Ishikawa (cell line): Measurements from ENCODE around the gene AGER.
A peak's percentile ranks its signal among the peaks of the same experiment; 100 is the strongest.

Source experiments
- CEBPB ChIP-seq: IDR thresholded peaks from 2 replicates; pipeline ENCODE4 v1.6.1; 2012
- CREB1 ChIP-seq: IDR thresholded peaks from 2 replicates; pipeline ENCODE4 v1.6.1; 2012; ENCODE audit warnings: low read depth
- EGR1 ChIP-seq: IDR thresholded peaks from 2 replicates; pipeline ENCODE4 v1.6.1; 2012
- EP300 ChIP-seq: IDR thresholded peaks from 2 replicates; pipeline ENCODE4 v1.6.1; 2012; ENCODE audit warnings: borderline replicate concordance
- FOXM1 ChIP-seq: IDR thresholded peaks from 2 replicates; pipeline ENCODE4 v1.6.1; 2012; ENCODE audit warnings: low read depth, borderline replicate concordance
- NFIC ChIP-seq: IDR thresholded peaks from 2 replicates; pipeline ENCODE4 v1.6.1; 2012
- RAD21 ChIP-seq: IDR thresholded peaks from 2 replicates; pipeline ENCODE4 v1.6.1; 2012; ENCODE audit warnings: low read depth
- TAF1 ChIP-seq: IDR thresholded peaks from 2 replicates; pipeline ENCODE4 v1.6.1; 2012; ENCODE audit warnings: low read depth, mild to moderate bottlenecking
- TCF12 ChIP-seq: IDR thresholded peaks from 2 replicates; pipeline ENCODE4 v1.6.1; 2012; ENCODE audit warnings: low read depth
- TEAD4 ChIP-seq: IDR thresholded peaks from 2 replicates; pipeline ENCODE4 v1.6.1; 2012
- YY1 ChIP-seq: IDR thresholded peaks from 2 replicates; pipeline ENCODE4 v1.6.1; 2012; ENCODE audit warnings: low read depth
- ZBTB7A ChIP-seq: IDR thresholded peaks from 2 replicates; pipeline ENCODE4 v1.6.1; 2012; ENCODE audit warnings: low read depth
- TF ChIP-seq, protein P1 (sequence below): IDR thresholded peaks from 2 replicates; pipeline ENCODE4 v1.6.1; 2012; ENCODE audit warnings: low read depth, mild to moderate bottlenecking
- TF ChIP-seq, protein P2 (sequence below): IDR thresholded peaks from 2 replicates; pipeline ENCODE4 v1.6.1; 2012
- TF ChIP-seq, protein P3 (sequence below): IDR thresholded peaks from 2 replicates; pipeline ENCODE4 v1.6.1; 2012

AGER gene

DNA sequence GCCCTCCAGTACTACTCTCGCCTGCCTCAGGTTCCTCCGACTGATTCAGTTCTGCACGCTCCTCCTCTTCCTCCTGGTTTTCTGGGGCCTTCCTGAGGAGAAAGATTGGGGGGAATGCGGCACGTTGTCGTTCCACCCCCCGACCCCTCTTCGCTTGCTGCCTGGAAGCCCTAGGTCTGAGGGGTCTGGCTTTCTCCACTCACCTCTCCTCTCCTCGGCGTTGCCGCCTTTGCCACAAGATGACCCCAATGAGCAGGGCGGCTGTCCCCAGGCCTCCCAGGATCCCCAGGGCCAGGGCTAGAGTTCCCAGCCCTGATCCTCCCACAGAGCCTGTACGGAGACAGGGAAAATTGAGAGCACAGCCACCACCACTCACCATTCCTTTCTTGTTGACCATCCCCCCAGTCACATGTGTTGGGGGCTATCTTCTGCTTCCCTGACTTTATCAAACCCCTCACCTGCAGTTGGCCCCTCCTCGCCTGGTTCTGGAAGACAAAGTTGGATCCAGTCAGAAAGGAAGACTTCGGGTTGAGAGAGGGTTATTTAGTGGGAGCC lies 2.8 kb downstream of the AGER start:
- TF ChIP-seq TEAD4 (no peak), FOXM1 (no peak), YY1 (no peak), NFIC (no peak), RAD21 (no peak), CREB1 (no peak), EP300 (no peak), TCF12 (no peak), CEBPB (no peak), ZBTB7A (no peak), TAF1 (no peak), EGR1 (no peak)
- TF ChIP-seq, protein P1, sequence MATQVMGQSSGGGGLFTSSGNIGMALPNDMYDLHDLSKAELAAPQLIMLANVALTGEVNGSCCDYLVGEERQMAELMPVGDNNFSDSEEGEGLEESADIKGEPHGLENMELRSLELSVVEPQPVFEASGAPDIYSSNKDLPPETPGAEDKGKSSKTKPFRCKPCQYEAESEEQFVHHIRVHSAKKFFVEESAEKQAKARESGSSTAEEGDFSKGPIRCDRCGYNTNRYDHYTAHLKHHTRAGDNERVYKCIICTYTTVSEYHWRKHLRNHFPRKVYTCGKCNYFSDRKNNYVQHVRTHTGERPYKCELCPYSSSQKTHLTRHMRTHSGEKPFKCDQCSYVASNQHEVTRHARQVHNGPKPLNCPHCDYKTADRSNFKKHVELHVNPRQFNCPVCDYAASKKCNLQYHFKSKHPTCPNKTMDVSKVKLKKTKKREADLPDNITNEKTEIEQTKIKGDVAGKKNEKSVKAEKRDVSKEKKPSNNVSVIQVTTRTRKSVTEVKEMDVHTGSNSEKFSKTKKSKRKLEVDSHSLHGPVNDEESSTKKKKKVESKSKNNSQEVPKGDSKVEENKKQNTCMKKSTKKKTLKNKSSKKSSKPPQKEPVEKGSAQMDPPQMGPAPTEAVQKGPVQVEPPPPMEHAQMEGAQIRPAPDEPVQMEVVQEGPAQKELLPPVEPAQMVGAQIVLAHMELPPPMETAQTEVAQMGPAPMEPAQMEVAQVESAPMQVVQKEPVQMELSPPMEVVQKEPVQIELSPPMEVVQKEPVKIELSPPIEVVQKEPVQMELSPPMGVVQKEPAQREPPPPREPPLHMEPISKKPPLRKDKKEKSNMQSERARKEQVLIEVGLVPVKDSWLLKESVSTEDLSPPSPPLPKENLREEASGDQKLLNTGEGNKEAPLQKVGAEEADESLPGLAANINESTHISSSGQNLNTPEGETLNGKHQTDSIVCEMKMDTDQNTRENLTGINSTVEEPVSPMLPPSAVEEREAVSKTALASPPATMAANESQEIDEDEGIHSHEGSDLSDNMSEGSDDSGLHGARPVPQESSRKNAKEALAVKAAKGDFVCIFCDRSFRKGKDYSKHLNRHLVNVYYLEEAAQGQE = no peak
- TF ChIP-seq, protein P2, sequence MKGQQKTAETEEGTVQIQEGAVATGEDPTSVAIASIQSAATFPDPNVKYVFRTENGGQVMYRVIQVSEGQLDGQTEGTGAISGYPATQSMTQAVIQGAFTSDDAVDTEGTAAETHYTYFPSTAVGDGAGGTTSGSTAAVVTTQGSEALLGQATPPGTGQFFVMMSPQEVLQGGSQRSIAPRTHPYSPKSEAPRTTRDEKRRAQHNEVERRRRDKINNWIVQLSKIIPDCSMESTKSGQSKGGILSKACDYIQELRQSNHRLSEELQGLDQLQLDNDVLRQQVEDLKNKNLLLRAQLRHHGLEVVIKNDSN = no peak
- TF ChIP-seq, protein P3, sequence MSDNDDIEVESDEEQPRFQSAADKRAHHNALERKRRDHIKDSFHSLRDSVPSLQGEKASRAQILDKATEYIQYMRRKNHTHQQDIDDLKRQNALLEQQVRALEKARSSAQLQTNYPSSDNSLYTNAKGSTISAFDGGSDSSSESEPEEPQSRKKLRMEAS = no peak

DNA sequence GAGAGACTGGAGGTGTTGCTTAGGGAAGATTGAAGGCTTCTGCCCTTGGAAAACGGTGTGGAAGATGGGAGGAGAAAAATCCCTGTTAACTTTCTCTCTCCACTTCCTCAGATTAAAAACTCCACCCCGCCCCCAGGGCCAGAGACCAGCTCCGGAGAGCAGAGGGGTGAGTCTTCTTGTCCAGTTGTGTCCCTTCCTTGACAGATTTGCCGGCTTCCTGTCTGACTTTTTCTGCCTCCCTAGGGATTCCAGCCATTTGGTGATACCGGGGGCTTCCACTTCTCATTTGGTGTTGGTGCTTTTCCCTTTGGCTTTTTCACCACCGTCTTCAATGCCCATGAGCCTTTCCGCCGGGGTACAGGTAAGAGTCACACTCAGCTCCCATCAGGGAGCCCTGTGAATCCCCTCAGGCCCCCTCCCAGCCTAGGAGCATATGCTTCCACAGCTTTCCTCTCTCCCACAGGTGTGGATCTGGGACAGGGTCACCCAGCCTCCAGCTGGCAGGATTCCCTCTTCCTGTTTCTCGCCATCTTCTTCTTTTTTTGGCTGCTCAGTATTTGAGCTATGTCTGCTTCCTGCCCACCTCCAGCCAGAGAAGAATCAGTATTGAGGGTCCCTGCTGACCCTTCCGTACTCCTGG lies 4.2 kb downstream of the AGER start:
- TF ChIP-seq NFIC (no peak), YY1 (no peak), RAD21 (no peak), CEBPB (no peak), EGR1 (no peak), TAF1 (no peak), EP300 (no peak), FOXM1 (no peak), ZBTB7A (no peak), CREB1 (no peak), TCF12 (no peak)
- TF ChIP-seq, protein P3 = no peak
- TF ChIP-seq, protein P1 = no peak
- TF ChIP-seq, protein P2 = no peak

DNA sequence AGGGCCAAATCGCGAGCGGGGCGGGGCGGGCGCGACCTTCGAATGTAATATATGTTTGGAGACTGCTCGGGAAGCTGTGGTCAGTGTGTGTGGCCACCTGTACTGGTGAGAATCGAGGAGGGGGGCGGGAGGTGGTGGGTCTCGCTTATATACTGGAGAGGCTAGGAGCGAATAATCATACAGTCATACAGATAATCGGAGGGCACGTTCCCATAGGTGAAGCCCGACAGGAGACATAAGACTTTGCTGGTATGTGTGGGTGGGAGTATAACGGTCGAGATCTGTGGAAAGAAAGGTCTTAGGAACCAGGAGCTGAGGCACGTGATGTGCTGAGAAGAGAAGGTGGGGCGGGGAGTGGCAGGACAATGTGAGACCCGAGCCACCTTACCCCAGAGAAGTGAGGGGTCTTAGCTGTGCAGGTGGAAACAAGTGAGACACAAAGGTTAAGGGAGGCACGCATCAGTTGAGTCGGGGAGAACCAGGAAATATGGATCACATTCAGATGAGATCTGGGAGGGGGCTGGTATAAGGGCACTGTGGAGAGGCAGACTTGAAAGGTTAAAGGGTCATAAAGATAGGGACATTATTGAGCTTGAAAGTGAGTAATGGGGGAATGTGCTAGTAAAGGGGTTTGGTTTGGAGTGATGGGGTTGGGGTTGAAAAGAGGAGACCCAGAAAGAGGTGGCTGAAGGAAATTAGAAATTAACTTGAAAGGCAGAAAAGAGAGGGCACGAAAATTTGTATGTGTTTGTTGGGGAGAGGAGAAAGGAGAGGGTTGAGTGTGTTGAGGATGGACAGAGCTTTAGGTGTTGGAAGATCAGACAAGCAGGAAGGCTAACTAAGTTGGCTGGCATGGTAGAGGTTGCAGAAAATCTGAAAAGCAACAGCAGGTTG lies 5.3 kb downstream of the AGER start:
- TF ChIP-seq, protein P1 = no peak
- no peak for TF ChIP-seq CREB1
- TF ChIP-seq, protein P2 = peak; percentile 77
- 0 out of 2 replicates have a peak, but pooled peaks have one; percentile 2 for TF ChIP-seq TAF1
